GM20000 (cell line): ENCODE measurements around the gene DHRS4.
"Not testable (repeated sequence)": the region's sequence is repeated elsewhere in the genome, so short reads cannot be mapped to it uniquely, and the experiment has no call there.

Experiments
- DNase-seq: peaks from one replicate; pipeline ENCODE4 v3.0.0; 2012; ENCODE audit warnings: low spot score
- CTCF ChIP-seq: IDR thresholded peaks from 2 replicates; pipeline ENCODE4 v1.5.1; 2012; ENCODE audit warnings: mild to moderate bottlenecking, control low read depth; ENCODE audit errors: extremely low read depth, missing control alignments

The DHRS4 gene

GRCh38 chr14:24006817-24007652 lies 53.5 kb downstream of the DHRS4 start:
- not testable (repeated sequence) for DNase-seq

- DNase-seq, result no peak
- TF ChIP-seq CTCF, result no peak
Observed at GRCh38 chr14:24011051-24011450, 57.5 kb downstream of the DHRS4 start.

GRCh38 chr14:24012726-24013273 lies 59.2 kb downstream of the DHRS4 start:
- not testable (repeated sequence) for DNase-seq

- TF ChIP-seq CTCF, result peak; percentile 72
- peak; percentile 79 for DNase-seq
Observed at GRCh38 chr14:24013654-24014514, 60.3 kb downstream of the DHRS4 start.

DNA sequence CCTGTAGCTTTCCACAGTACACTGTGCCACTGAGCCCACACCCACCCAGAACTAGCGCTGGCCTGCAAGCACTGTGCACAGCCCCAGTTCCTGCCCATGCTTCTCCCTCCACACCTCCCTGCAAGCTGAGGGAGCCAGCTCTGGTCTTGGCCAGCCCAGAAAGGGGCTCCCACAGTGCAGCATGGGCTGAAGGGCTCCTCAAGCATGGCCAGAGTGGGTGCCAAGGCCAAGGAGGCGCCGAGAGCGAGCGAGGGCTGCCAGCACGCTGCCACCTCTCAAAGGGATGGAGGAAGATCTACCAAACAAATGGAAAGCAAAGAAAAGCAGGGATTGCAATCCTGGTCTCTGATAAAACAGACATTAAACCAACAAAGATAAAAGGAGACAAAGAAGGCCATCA lies 62.2 kb downstream of the DHRS4 start:
- DNase-seq, result not testable (repeated sequence)
